SK-N-SH (cell line): ENCODE measurements around the gene ANKS1B.

Source experiments
- CHD2 ChIP-seq: fragments of 150-350 bp; IDR thresholded peaks from 2 replicates; pipeline ENCODE4 v1.6.1; 2018; ENCODE audit warnings: low read length; ENCODE audit not compliant: partially characterized antibody
- ELF1 ChIP-seq: IDR thresholded peaks from 2 replicates; pipeline ENCODE4 v1.4.0; 2012
- FOXJ3 ChIP-seq: sonication (generic); formaldehyde crosslinking; IDR thresholded peaks from 2 replicates; pipeline ENCODE4 v1.5.1; 2020; ENCODE audit warnings: mild to moderate bottlenecking, missing genetic modification reagents
- GABPA ChIP-seq: IDR thresholded peaks from 2 replicates; pipeline ENCODE4 v1.4.0; 2012; ENCODE audit warnings: low read depth, mild to moderate bottlenecking
- POLR2AphosphoS5 ChIP-seq: IDR thresholded peaks from 2 replicates; pipeline ENCODE4 v1.6.1; 2012; ENCODE audit warnings: low read depth, low read length
- SMC3 ChIP-seq: IDR thresholded peaks from 2 replicates; pipeline ENCODE4 v1.6.1; 2012; ENCODE audit warnings: low read depth, low read length, improper control_type of control experiment
- TF ChIP-seq, protein P1 (sequence below): IDR thresholded peaks from 2 replicates; pipeline ENCODE4 v1.4.0; 2012; ENCODE audit warnings: low read depth
- TF ChIP-seq, protein P2 (sequence below): IDR thresholded peaks from 2 replicates; pipeline ENCODE4 v1.6.1; 2012; ENCODE audit warnings: mild to moderate bottlenecking, low read depth, low read length, moderate library complexity
- TF ChIP-seq, protein P3 (sequence below): fragments of 200-600 bp; sonication (generic); IDR thresholded peaks from 2 replicates; pipeline ENCODE4 v1.6.1; 2017; ENCODE audit warnings: antibody characterized with exemption, mild to moderate bottlenecking, moderate library complexity

DNA sequence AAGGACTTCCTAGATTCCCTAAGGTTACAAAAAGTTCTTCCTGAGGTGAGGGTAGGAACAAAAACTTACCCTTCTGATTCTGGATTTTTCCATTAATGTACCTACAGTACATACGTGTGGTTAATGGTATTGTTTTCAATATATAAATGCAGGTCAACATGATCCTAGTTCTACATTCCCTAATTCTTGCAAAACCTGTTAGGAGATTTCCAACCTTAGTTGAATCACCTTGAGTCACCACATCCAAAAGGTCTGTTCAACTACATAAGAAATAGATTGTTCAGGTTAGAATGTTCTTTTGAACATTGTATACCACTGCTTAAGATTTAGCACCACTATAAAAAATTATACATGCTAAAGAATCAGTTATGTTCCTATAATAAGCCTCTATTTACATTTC lies 218.3 kb downstream of the ANKS1B start:
- TF ChIP-seq ELF1: no peak
- TF ChIP-seq, protein P1, sequence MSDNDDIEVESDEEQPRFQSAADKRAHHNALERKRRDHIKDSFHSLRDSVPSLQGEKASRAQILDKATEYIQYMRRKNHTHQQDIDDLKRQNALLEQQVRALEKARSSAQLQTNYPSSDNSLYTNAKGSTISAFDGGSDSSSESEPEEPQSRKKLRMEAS: no peak
- TF ChIP-seq SMC3: no peak
- TF ChIP-seq, protein P2, sequence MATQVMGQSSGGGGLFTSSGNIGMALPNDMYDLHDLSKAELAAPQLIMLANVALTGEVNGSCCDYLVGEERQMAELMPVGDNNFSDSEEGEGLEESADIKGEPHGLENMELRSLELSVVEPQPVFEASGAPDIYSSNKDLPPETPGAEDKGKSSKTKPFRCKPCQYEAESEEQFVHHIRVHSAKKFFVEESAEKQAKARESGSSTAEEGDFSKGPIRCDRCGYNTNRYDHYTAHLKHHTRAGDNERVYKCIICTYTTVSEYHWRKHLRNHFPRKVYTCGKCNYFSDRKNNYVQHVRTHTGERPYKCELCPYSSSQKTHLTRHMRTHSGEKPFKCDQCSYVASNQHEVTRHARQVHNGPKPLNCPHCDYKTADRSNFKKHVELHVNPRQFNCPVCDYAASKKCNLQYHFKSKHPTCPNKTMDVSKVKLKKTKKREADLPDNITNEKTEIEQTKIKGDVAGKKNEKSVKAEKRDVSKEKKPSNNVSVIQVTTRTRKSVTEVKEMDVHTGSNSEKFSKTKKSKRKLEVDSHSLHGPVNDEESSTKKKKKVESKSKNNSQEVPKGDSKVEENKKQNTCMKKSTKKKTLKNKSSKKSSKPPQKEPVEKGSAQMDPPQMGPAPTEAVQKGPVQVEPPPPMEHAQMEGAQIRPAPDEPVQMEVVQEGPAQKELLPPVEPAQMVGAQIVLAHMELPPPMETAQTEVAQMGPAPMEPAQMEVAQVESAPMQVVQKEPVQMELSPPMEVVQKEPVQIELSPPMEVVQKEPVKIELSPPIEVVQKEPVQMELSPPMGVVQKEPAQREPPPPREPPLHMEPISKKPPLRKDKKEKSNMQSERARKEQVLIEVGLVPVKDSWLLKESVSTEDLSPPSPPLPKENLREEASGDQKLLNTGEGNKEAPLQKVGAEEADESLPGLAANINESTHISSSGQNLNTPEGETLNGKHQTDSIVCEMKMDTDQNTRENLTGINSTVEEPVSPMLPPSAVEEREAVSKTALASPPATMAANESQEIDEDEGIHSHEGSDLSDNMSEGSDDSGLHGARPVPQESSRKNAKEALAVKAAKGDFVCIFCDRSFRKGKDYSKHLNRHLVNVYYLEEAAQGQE: no peak
- TF ChIP-seq CHD2: no peak
- TF ChIP-seq, protein P3, sequence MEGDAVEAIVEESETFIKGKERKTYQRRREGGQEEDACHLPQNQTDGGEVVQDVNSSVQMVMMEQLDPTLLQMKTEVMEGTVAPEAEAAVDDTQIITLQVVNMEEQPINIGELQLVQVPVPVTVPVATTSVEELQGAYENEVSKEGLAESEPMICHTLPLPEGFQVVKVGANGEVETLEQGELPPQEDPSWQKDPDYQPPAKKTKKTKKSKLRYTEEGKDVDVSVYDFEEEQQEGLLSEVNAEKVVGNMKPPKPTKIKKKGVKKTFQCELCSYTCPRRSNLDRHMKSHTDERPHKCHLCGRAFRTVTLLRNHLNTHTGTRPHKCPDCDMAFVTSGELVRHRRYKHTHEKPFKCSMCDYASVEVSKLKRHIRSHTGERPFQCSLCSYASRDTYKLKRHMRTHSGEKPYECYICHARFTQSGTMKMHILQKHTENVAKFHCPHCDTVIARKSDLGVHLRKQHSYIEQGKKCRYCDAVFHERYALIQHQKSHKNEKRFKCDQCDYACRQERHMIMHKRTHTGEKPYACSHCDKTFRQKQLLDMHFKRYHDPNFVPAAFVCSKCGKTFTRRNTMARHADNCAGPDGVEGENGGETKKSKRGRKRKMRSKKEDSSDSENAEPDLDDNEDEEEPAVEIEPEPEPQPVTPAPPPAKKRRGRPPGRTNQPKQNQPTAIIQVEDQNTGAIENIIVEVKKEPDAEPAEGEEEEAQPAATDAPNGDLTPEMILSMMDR: no peak
- TF ChIP-seq POLR2AphosphoS5: no peak
- TF ChIP-seq GABPA: no peak
- TF ChIP-seq FOXJ3 (CRISPR knock-in tag): no peak
